GM21717 (cell line): ENCODE measurements around the gene KCNMA1.
"Not testable (repeated sequence)": the region's sequence is repeated elsewhere in the genome, so short reads cannot be mapped to it uniquely, and the experiment has no call there.

Source experiments
- ATAC-seq: cut with Tn5 transposase; IDR thresholded peaks from one replicate; pipeline ENCODE4 v1.9.1; 2021; ENCODE audit warnings: mild to moderate bottlenecking, moderate library complexity; ENCODE audit not compliant: unreplicated experiment

The KCNMA1 gene

DNA sequence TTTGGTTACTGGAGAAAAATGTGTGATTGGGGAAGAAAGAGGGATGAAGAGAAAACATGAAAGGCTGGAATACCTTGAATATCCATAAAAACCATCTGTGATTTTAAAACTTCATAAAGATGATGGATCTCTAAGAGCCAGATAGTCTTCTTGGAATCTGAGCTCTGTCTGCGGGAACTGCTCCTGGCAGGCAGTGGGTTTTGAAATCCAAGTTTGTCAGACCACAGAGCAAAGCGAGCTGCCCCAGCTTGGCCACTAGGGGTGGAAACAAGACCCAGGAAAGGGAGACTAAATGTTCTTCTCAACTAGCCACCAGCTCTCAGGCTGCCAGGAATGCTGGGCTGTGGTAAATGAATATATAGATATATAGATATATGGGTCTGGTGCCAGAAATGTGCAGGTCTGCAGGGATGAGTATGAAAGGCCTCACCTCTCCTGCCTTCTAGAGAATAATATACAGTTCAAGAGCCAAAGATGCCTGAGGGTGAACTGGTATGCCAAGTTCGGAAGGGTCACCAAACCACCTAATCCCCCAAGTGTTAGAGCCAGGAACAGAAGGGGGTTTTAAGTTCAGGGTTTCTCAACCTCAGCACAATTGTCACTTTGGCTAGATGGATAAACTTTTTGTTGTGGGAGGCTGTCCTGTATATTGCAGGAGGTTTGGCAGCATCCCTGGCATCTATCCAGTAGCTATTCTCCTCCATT, 208.8 kb downstream of the KCNMA1 start:
- ATAC-seq = no peak

DNA sequence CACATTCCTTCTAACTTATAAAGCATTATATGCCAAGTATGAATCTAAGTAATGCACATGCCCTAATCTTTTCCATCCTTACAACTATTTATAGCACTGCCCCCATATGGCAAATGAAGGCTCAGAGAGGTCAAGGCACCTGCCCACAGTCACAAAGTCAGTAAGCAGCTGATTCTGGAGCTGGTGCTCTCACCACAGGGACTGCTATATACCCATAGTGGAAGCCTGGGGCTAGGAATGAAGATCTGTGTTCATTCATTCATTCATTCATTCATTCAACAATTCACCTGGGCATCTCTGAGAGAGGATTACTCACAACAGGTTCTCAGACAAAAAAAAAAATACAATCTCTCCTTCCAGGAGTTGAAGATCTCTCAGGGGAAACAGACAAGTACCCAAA, 213.4 kb downstream of the KCNMA1 start:
- ATAC-seq = no peak

DNA sequence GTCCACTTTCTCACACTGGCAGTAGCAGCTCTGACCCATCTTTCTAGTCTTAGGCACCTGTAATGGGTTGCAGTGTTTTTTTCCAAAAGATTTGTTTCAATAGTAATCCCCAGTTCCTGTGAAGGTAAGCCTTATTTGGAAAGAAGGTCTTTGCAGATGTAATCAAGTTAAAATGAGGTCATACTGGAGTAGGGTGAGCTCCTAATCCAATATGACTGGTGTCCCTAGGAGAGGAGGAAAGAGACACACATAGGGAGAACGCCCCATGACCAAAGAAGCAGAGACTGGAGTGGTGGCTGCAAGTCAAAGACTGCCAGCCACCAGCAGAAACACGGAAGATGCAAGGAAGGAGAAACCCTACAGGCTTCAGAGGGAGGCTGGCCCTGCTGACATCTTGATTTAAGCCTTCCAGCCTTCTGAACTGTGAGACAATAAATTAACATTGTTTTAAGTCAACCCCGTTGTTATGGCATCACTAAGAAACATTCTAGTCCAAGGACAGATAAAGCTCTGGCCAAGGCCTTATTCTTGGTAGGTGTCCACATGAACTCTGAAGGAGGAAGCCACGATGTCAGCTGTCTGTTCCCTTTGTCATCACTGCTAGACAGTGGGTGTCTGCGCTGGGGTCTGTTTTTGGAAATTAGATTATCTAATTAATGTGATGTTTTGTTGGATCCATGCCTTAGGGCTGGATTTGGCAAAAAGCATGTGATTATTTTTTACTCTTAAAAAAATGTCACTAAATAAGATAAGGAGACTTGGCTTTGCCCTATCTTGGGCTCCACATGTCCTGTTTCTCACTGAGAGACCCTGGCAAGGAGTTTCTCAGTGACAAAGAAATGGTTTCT, 214.9 kb downstream of the KCNMA1 start:
- ATAC-seq = no peak

DNA sequence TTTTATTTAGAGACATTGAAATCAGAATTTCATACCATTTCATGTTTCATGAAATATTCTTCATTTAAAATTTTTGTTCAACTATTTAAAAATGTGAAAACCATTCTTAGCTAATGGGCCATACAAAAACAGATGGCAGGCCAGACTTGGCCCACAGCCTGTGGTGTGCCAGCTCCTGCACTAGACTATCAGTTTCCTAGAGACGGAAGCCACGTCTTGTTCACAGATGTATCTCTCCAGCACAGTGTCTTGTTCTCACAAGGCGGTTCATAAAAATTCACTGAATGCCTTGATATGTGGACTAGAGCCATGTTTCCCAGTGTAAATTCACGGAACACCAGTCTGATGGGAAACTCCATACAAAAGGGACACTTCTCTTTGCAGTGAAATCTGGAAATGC, 216.0 kb downstream of the KCNMA1 start:
- no peak for ATAC-seq

DNA sequence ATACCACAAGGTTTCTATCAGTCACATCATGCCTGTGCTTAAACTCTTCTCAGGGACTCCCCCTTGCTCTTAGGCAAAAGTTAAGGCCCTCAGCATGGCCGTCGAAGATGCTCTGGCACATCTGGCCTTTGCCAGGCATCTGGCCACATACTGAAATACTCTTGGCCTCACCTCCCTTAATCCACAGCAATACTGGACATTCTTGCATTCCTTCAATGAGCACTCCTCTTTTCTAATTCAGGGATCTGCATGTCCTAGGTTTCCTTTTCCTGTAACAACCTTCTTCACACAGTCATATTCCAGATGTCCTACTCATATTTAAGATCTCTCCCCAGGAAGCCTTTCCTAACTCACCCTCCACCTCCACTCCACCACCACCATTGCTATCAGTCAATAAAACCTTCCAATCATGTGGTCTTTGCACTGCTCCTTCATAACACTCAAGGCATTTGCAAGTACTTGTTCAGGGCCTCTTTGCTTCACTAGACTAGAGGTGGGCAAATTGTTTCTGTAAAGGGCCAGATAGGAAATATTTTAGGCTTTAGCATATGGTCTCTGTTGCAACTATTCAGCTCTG, 216.6 kb downstream of the KCNMA1 start:
- no peak for ATAC-seq

DNA sequence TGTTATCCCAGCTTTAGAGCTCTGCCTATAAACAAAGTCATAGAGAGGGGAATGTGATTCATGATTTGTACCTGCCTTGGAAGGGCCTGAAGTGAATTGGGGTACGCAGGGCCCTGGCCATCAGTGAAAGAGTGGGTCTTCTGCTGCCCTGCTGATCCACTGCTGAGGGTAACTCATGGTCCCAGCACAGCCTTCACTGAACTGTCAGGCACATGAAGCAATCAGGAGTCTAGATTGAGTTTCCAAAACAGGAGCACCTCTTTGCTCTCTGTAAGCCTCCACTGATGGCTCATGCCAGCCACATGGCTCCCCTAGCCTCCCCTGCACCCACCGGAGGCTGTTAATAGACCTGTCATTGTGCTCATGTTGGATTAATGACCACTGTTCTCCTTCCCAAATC, 217.6 kb downstream of the KCNMA1 start:
- no peak for ATAC-seq

DNA sequence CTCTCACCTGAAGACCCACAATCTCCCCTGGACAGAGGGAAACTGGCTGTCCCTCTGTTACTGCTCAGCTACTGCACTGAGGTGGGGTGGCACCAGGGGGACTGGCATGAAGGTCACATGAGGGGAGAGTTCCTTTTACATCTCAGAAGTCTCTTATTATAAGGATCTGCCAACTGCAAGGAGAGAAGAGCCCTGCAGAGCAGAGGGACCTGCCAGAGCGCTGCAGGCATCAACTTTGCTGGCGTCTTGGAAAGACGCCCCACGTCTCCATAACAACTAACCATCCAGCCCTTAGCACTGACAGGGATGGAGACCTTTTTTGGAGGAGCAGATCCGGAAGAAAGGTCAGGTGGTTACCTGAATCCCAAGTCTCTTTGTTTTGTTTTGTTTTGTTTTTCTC, 218.6 kb downstream of the KCNMA1 start:
- ATAC-seq = no peak

DNA sequence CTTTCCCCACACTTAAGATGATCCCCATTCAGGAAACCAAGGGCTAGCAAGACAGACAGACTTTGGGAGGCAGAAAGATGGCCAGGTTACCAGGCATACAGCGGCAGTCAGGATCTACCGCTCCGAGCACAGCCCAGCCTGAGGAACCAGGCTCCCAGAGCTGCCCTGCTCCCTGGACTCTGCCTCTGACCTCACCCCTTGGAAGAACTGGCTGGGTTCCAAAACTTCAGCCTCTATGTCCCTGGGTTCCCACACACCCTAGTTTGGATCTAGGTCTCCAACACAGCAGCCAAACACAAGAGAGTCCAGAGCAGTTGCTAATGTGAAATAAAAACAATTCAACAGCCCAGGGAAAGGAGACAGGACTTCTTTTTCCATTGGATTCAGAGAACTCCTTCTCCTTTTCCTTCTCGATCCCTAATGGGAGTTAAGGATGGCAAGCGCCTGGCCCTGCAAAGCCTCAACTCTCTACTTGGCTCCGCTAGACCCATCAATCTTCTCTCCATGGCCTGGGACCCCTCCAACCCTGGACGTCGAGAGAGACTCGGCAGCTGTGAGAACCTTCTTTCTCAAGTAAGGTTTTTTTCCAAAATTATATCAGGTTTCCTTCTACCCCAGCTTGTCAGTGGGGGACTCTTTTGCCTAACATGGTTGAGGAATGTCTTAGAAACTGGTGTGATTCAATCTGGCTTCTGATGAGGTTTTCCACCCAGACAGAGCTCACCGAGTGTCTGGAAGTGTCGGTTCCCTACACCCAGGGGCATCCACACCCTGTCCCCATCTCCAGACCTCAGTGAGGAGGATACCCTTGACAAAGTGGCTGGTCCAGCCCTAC, 219.6 kb downstream of the KCNMA1 start:
- ATAC-seq = no peak

DNA sequence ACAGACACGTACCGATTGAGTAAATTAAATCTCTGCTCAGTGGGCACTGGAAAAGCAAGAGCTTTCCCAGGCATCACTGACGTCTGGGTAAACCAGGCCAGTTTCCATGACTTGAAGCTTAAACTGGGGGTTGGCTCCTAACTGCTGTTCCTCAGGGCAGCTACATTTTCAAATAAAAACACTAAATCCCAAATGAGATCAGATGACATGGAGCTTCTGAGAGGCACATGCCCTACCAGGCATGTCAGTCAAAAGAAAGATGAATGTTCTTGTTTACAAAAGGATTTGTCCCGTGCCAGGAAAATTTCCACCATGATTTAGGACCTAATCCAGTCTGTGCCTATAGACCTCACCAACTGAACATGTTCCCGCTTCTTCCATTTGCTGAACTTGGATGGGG, 220.2 kb downstream of the KCNMA1 start:
- no peak for ATAC-seq

DNA sequence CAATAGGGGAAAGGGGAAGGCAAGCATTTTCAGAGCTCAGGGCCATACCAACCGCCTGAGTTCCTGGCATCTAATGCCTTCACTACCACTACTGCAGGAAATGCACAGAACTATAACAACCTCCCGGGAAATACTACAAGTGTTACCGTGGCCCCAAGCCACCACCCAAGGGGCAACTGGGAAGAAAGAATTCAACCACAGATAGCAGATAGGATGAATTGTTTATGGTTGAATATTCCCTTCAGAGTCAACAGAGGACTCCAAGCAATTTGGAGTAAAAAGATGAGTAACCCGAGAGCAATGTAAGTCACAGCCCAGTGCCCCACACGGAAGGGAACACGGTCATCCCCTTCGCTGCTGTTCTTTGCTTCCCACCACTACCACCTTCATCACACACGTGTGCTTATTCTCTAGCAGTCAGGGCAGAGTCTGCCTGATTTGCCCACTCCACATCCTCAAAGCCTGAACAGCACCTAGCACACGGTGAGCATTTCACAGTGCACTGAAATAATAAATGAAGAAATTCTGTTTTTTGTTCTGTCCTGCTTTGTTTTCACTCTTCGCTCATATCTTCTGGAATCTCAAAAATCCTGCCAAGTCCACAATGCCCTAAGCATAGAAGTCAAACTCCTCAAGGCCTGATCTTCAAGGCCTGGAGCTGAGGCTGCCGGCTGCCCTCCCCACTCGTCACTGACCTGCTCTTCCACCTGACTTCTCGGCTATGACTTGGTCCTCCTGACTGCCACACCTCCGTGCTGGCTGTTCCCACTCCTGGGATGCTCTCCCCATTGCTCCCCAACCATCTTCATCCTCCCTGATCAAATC, 221.1 kb downstream of the KCNMA1 start:
- no peak for ATAC-seq

DNA sequence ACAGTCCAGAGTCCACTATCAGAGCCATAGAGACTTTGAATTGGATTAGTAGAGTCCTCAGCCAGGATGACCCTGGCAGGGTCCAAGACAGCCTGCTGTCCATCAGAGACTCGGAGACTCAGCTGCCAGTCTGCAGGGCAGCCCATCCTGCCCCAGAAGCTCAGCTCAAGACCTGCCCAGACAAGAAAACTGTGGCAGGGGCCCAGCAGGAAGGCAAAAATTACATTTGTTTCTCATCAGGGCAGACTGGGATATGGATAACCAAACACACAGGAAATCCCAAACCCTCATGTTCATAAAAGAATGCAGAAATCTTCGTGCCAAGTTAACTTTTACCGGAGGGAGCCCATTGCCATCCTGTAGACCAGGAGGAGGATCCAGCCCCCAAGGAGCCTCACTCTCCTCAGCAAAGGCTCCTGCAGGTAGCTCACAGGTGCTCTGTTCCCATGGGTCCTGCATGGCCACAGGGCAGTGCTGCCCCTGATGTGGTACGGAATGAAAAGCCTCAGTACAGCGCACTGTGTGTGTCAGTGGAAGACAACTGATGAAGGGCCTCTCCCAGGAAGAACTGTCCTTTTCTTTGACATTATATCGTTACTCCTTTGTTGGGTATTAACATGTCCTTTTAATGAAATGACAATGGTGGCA, 222.2 kb downstream of the KCNMA1 start:
- ATAC-seq = no peak

DNA sequence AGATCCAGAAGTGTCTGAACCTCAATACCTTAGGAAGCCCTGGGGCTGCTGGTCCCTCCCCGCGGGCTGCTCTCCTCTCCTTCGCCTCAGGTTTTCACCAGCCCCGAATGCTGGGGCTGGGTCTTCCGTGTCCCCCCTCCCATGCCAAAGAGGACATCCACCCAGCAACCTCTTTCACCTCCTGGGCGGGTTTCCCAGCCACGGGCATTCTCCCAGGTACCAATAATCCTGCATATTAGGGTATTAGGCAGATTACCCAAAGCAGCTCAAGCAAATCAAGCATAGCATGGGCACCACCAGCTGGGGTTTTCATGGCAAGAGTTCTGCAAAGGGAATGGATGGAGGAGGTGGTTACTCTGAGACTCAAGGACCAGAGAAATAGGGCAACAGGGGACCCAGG, 224.4 kb downstream of the KCNMA1 start:
- no peak for ATAC-seq

DNA sequence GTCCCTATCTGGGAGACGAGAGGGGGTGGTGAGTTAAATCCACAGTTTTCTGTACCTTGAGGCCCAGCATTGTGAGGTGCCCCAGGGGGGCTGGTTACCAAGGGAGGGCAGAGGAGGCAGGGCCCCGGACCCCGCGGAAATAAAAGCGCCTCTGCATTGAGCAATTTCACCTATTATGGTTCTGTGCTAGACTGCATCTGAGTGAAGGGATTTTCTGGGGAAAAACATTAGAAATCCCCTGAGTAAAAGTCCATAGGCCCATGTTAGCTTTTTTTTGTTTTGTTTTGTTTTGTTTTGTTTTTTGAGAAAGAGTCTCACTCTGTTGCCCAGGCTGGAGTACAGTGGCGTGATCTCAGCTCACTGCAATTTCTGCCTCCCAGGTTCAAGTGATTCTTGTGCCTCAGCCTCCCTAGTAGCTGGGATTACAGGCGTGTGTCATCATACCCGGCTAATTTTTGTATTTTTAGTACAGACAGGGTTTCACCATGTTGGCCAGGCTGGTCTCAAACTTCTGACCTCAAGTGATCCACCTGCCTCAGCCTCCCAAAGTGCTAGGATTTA, 225.0 kb downstream of the KCNMA1 start:
- not testable (repeated sequence) for ATAC-seq

DNA sequence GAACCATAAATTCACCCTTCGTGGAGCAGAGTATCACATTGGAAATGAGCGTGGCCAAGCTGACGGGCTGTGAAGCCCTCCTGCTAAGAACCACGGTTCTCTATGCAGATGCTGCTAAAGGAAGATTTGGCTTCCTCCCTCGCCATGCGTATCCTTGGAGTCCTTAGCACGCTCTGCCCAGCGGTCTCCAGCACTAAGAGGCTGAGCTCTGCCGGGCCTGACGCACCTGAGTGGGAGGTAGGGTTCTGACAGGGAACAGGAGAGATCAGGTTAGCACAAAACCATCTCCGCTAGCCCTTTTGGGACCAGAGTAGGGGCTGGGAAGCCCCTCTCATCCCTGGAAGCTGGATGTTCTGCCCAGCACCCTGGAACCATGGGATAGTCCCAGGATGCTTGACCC, 225.8 kb downstream of the KCNMA1 start:
- no peak for ATAC-seq

DNA sequence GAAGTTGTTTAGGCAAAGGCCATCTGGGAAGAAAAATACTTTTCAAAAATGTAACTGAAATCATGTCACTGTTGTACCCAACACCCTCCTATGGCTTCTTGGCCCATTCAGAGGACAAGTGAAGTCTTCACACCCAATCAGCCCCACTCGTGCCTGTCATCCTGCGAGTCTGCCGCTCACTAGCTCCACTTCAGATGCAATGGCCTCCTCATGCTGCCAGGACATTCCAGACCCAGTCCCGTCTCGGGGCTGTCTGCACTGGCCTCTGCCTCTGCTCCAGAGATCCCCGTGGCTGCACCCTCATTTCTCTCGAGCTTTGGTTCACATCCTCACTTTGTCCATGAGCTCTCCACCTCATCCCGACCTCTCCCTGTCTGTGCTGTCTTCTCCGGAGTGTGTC, 227.1 kb downstream of the KCNMA1 start:
- no peak for ATAC-seq

DNA sequence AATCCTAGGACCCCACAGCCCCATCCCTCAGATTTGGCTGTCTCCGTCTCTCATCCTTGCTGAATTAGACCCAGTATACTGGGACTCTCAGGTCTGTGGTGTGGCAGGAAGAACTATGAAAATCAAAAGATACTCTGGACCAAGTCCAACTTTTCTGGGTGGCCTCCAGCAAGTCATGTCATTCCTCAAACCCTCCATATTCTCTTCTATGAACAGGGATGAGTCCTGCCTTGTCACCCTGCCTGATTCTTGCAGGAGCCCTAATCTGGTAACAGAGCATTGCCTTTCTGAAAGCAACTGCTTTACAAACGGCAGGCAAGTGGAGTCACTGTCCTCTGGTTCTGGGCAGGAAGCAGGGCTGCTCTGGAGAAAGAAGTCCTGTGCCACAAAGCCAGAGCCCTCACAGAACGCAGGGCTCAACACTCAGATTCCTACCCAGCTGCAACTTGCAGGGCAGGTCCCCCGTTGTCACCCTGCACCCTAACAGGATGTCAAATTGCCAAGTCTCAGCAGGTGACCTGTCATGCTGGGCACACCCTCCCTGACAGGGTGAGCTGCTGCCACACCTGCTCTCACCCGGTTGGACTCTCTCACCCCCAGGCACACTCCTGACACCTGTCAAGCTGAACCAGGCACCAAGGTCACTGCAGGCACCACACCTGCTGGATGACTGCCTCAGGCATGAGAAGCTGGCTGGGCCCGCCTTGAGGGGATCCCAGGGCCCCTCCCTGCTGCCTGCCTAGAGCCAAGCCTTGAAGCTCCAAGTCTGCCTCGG, 227.7 kb downstream of the KCNMA1 start:
- ATAC-seq = no peak

DNA sequence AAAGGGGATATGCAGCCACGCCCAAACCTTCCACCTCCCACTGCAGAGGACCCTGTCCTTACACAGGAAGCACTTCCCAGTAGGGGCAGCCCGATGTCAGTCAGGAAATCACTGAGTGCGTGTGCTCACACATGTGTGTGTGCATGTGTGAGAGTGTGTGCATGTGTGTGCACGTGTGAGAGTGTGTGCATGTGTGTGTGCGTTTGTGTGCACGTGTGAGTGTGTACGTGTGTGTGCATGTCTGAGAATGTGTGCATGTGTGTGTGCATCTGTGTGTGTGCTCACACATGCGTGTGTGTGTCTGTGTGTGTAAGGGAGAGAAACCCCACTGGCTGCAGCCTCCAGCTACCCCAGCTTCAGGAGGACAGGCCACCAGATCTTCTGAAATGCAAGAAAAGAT, 229.3 kb downstream of the KCNMA1 start:
- no peak for ATAC-seq

DNA sequence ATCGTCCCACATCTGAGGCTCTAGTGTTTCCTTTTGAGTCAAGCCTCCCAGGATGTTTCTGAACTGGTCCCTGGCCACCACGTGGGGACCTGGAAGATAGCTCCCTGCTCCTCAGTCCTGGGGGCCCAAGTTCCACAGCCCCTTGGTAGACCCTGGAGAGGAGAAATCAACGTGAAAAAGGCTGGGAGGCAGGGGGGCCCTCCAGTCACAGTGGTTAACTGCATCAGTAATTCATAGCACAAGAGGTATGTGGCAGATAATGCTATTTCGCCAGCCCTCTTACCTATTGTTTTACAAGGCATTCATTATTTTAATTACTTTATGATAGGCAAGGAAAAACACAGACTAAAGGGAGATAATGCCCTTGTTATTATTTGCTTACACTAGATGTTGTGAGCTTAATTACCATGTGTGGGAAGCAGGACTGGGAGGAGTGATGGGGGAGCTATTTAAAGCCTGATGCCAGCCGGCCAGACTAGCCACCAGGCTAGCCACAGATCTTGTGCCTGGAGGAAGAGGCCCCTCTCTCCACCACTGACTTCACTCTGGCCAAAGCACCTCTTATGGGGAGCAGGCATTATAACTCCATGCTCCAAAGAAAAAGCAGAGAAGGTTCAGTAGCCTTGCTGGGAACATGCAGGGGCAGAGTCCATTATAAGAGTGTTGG, 230.7 kb downstream of the KCNMA1 start:
- no peak for ATAC-seq
